Panc1 (cell line): Measurements from ENCODE around the gene DCP2. TPM values are rescaled to one million over a fixed set of nuclear protein-coding genes. Genes with fewer than 3 reads are reported as not detected.

Experiments used
- ATAC-seq: fragments of 200-7000 bp; cut with Tn5 transposase; 2 replicates; pipeline ENCODE4 v1.9.1; 2020; ENCODE audit warnings: mild to moderate bottlenecking, moderate library complexity
- BruUV-seq: library from RNA; stranded (reverse); fragments of 400-500 nt; replicated peaks from 2 replicates; lab custom pipeline; 2021; lab: Mats Ljungman, UMichigan
- CTCF ChIA-PET: fragments of 300-600 bp; sonication (Branson Sonifier 250); formaldehyde crosslinking; loops from one replicate; lab custom pipeline; 2022; ENCODE audit warnings: antibody characterized with exemption; lab: Charles Lee
- POLR2A ChIA-PET: fragments of 300-600 bp; sonication (Branson Sonifier 250); formaldehyde crosslinking; loops from one replicate; lab custom pipeline; 2022; ENCODE audit warnings: antibody characterized with exemption; lab: Charles Lee
- DNase-seq: peaks from one replicate; pipeline ENCODE4 v3.0.0-alpha.2; 2010; ENCODE audit warnings: low read depth, low spot score
- H3K27ac ChIP-seq: 2 replicates; pipeline ENCODE4 v1.5.1; 2011; ENCODE audit warnings: mild to moderate bottlenecking, low read length, inconsistent platforms
- H3K27me3 ChIP-seq: fragments of 200-500 bp; sonication (Bioruptor generic); 2 replicates; pipeline ENCODE4 v1.6.0; 2014; ENCODE audit warnings: low read length, inconsistent platforms; ENCODE audit not compliant: control insufficient read depth, insufficient read depth
- H3K36me3 ChIP-seq: fragments of 200-500 bp; sonication (Bioruptor generic); 2 replicates; pipeline ENCODE4 v1.5.1; 2014; ENCODE audit warnings: inconsistent platforms, mild to moderate bottlenecking, low read length, moderate library complexity; ENCODE audit not compliant: control insufficient read depth, insufficient read depth
- H3K4me1 ChIP-seq: 2 replicates; pipeline ENCODE4 v1.5.1; 2011; ENCODE audit warnings: inconsistent platforms, mild to moderate bottlenecking, low read length, moderate library complexity; ENCODE audit not compliant: control insufficient read depth, insufficient read depth
- H3K4me3 ChIP-seq, 2 experiments: 2 replicates each; pipeline ENCODE4 v1.5.1; 2011 to 2012; ENCODE audit warnings: low read depth in 2 of 2, low read length in 2 of 2, mild to moderate bottlenecking in 2 of 2, inconsistent platforms in 1 of 2, moderate library complexity in 1 of 2
- H3K9me3 ChIP-seq: fragments of 200-500 bp; sonication (Bioruptor generic); 2 replicates; pipeline ENCODE4 v1.5.1; 2014; ENCODE audit warnings: low read depth, mild to moderate bottlenecking, inconsistent platforms, low read length, moderate library complexity; ENCODE audit not compliant: control insufficient read depth, insufficient read depth
- POLR2AphosphoS5 ChIP-seq: IDR thresholded peaks from 2 replicates; pipeline ENCODE4 v1.6.1; 2012; ENCODE audit warnings: mild to moderate bottlenecking, low read depth, low read length, moderate library complexity
- SIN3A ChIP-seq: IDR thresholded peaks from 2 replicates; pipeline ENCODE4 v1.6.1; 2012; ENCODE audit warnings: low read depth, mild to moderate bottlenecking, low read length, moderate library complexity, borderline replicate concordance; ENCODE audit not compliant: insufficient read depth
- TCF7L2 ChIP-seq: IDR thresholded peaks from 2 replicates; pipeline ENCODE4 v1.6.1; 2011; ENCODE audit warnings: mild to moderate bottlenecking, low read depth, low read length, inconsistent platforms
- in situ Hi-C: cut with HindIII; loops from 2 replicates; pipeline ENCODE4 v1.10.0; 2016; ENCODE audit warnings: low sequenced_read_pairs, low pct_unique_long_range_greater_than_20kb
- intact Hi-C: fragments of 100-400 bp; cut with micrococcal nuclease; formaldehyde crosslinking; loops from one replicate; pipeline ENCODE4 v1.10.0; 2022; ENCODE audit not compliant: unreplicated experiment
- total RNA-seq: library from RNA; stranded (reverse); gene quantifications from one replicate; pipeline ENCODE4 v1.2.1, GENCODE V29; 2021; ENCODE audit not compliant: unreplicated experiment
- TF ChIP-seq, protein P1 (sequence below), 2 experiments: IDR thresholded peaks; 2 replicates each; pipeline ENCODE4 v1.6.1; 2011 to 2012; ENCODE audit warnings: low read depth in 2 of 2, control low read depth in 1 of 2, low read length in 1 of 2, mild to moderate bottlenecking in 1 of 2, moderate library complexity in 1 of 2; ENCODE audit not compliant: insufficient read depth in 1 of 2
- TF ChIP-seq, protein P2 (sequence below): fragments of 450-650 bp; IDR thresholded peaks from 2 replicates; pipeline ENCODE4 v1.5.1; 2017; ENCODE audit warnings: mild to moderate bottlenecking

Gene DCP2
- total RNA-seq, 1 experiment from 2014 or later, result 70.4 TPM

- no peaks in the 10 kb centered on the region for H3K4me1 ChIP-seq
These were observed 53.0 kb downstream of the DCP2 start for GRCh38 chr5:113029614-113030013.

GRCh38 chr5:113031104-113031503 lies 54.5 kb downstream of the DCP2 start:
- DNase-seq, result no peak
- BruUV-seq, result no TSS peak
- Histone ChIP-seq H3K36me3 (no peaks in the 10 kb centered on the region; the same call in 1 of the 2 replicates), H3K4me1 (no peaks in the 10 kb centered on the region), H3K4me3 (no peak overlapping the region), H3K27ac (no peak overlapping the region), H3K27me3 (no peaks in the 10 kb centered on the region), H3K9me3 (no peaks in the 10 kb centered on the region)
- no peak for ATAC-seq
- ChIA-PET CTCF (no interaction called here), POLR2A (no interaction called here)
- in situ Hi-C loops, result no loop called here
- TF ChIP-seq, protein P1, sequence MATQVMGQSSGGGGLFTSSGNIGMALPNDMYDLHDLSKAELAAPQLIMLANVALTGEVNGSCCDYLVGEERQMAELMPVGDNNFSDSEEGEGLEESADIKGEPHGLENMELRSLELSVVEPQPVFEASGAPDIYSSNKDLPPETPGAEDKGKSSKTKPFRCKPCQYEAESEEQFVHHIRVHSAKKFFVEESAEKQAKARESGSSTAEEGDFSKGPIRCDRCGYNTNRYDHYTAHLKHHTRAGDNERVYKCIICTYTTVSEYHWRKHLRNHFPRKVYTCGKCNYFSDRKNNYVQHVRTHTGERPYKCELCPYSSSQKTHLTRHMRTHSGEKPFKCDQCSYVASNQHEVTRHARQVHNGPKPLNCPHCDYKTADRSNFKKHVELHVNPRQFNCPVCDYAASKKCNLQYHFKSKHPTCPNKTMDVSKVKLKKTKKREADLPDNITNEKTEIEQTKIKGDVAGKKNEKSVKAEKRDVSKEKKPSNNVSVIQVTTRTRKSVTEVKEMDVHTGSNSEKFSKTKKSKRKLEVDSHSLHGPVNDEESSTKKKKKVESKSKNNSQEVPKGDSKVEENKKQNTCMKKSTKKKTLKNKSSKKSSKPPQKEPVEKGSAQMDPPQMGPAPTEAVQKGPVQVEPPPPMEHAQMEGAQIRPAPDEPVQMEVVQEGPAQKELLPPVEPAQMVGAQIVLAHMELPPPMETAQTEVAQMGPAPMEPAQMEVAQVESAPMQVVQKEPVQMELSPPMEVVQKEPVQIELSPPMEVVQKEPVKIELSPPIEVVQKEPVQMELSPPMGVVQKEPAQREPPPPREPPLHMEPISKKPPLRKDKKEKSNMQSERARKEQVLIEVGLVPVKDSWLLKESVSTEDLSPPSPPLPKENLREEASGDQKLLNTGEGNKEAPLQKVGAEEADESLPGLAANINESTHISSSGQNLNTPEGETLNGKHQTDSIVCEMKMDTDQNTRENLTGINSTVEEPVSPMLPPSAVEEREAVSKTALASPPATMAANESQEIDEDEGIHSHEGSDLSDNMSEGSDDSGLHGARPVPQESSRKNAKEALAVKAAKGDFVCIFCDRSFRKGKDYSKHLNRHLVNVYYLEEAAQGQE (IDR thresholded peaks at IDR 0.05; ENCODE audit: insufficient read depth in 1 of 2, low read depth in 2 of 2, low read length in 1 of 2), result no peak
- TF ChIP-seq POLR2AphosphoS5, result no peak
- no peak for TF ChIP-seq TCF7L2
- TF ChIP-seq SIN3A, result no peak
- TF ChIP-seq, protein P2, sequence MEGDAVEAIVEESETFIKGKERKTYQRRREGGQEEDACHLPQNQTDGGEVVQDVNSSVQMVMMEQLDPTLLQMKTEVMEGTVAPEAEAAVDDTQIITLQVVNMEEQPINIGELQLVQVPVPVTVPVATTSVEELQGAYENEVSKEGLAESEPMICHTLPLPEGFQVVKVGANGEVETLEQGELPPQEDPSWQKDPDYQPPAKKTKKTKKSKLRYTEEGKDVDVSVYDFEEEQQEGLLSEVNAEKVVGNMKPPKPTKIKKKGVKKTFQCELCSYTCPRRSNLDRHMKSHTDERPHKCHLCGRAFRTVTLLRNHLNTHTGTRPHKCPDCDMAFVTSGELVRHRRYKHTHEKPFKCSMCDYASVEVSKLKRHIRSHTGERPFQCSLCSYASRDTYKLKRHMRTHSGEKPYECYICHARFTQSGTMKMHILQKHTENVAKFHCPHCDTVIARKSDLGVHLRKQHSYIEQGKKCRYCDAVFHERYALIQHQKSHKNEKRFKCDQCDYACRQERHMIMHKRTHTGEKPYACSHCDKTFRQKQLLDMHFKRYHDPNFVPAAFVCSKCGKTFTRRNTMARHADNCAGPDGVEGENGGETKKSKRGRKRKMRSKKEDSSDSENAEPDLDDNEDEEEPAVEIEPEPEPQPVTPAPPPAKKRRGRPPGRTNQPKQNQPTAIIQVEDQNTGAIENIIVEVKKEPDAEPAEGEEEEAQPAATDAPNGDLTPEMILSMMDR, result no peak
- intact Hi-C loops, result no loop called here

More at GRCh38 chr5:113029614-113030013, 53.0 kb downstream of the DCP2 start:
- intact Hi-C loops (no loop called here), in situ Hi-C loops (no loop called here)
- ChIA-PET CTCF (no interaction called here), POLR2A (interaction anchor here (0.6 kb wide), 1 partner anchor 22 kb away, joined by 3 read pairs; no protein-coding TSS in a partner anchor)
- BruUV-seq, result no TSS peak
- TF ChIP-seq, protein P2, result no peak
- no peak for TF ChIP-seq SIN3A
- TF ChIP-seq TCF7L2, result no peak
- TF ChIP-seq POLR2AphosphoS5, result no peak
- TF ChIP-seq, protein P1 (IDR thresholded peaks at IDR 0.05; ENCODE audit: insufficient read depth in 1 of 2, low read depth in 2 of 2, low read length in 1 of 2), result no peak
- no peaks in the 10 kb centered on the region for H3K27me3 ChIP-seq
- no peaks in the 10 kb centered on the region; the same call in 1 of the 2 replicates for H3K36me3 ChIP-seq
- ATAC-seq, result no peak
- no peak overlapping the region for H3K27ac ChIP-seq
- H3K4me3 ChIP-seq, result no peak overlapping the region
- no peaks in the 10 kb centered on the region for H3K9me3 ChIP-seq
- DNase-seq, result no peak
